ENCODE results near the gene AP3D1. TPM values are rescaled to one million over a fixed set of nuclear protein-coding genes. Genes with fewer than 3 reads are reported as not detected.

The AP3D1 gene
- polyA plus RNA-seq, 3 donors = 68.0 to 70.9 (median 69.8) TPM

Other genes with a start within 250 kb of the AP3D1 start
- gene ADAT3, start 246.2 kb downstream of the AP3D1 start, polyA plus RNA-seq = 1 to 10 TPM; 2.2 to 4.2 (median 4.2) TPM
- 10 to 100 TPM; 18.7 to 29.2 (median 24.0) TPM for gene SCAMP4, start 246.2 kb downstream of the AP3D1 start, polyA plus RNA-seq
- gene CSNK1G2, start 210.4 kb downstream of the AP3D1 start, polyA plus RNA-seq = 10 to 100 TPM; 24.6 to 73.9 (median 42.8) TPM
- gene BTBD2, start 135.9 kb downstream of the AP3D1 start, polyA plus RNA-seq = 10 to 100 TPM; 32.5 to 57.5 (median 47.4) TPM
- gene MKNK2, start 100.3 kb downstream of the AP3D1 start, polyA plus RNA-seq = 100 to 1,000 TPM; 175 to 226 (median 190) TPM
- gene MOB3A, start 55.2 kb downstream of the AP3D1 start, polyA plus RNA-seq = 10 to 100 TPM; 10.1 to 35.7 (median 28.6) TPM
- 10 to 100 TPM in 2 of 3 donors, 1 to 10 TPM in 1; 6.5 to 18.7 (median 17.0) TPM for gene IZUMO4, start 54.7 kb downstream of the AP3D1 start, polyA plus RNA-seq
- 10 to 100 TPM in 1 of 3 donors, 1 to 10 TPM in 2; 5.8 to 17.4 (median 8.4) TPM for gene DOT1L, start 12.4 kb upstream of the AP3D1 start, polyA plus RNA-seq
- gene PLEKHJ1, start 84.8 kb upstream of the AP3D1 start, polyA plus RNA-seq = 100 to 1,000 TPM in 1 of 3 donors, 10 to 100 TPM in 2; 64.6 to 108 (median 84.1) TPM
- gene SF3A2, start 85.3 kb upstream of the AP3D1 start, polyA plus RNA-seq = 10 to 100 TPM; 31.2 to 36.4 (median 34.2) TPM
- gene AMH, start 97.8 kb upstream of the AP3D1 start, polyA plus RNA-seq = under 1 TPM; 0.45 to 0.67 (median 0.59) TPM
- under 1 TPM; 0.56 to 0.74 (median 0.56) TPM for gene JSRP1, start 104.9 kb upstream of the AP3D1 start, polyA plus RNA-seq
- gene PEAK3, start 130.6 kb upstream of the AP3D1 start, polyA plus RNA-seq = under 1 TPM; 0.10 to 0.48 (median 0.45) TPM
- under 1 TPM in 2 of 3 donors, not detected in 1; 0.05 to 0.19 TPM for gene LINGO3, start 156.6 kb upstream of the AP3D1 start, polyA plus RNA-seq
- 100 to 1,000 TPM in 2 of 3 donors, 10 to 100 TPM in 1; 97.8 to 222 (median 149) TPM for gene LSM7, start 177.0 kb upstream of the AP3D1 start, polyA plus RNA-seq
- gene SPPL2B, start 177.1 kb upstream of the AP3D1 start, polyA plus RNA-seq = 10 to 100 TPM; 39.4 to 46.2 (median 45.5) TPM
- gene TMPRSS9, start 208.7 kb upstream of the AP3D1 start, polyA plus RNA-seq = under 1 TPM in 2 of 3 donors, not detected in 1; 0.09 to 0.75 TPM

Measured in adipose tissue (tissue), 3 donors.